ENCODE data around the gene ERCC1. TPM values are rescaled to one million over a fixed set of nuclear protein-coding genes. Genes with fewer than 3 reads are reported as not detected.

The ERCC1 gene
- total RNA-seq, 3 donors from 2014 or later, result 89.9 to 96.7 (median 91.2) TPM

- no peaks in the 10 kb centered on the region for H3K36me3 ChIP-seq
- H3K4me3 ChIP-seq, result no peak overlapping the region
- no peaks in the 10 kb centered on the region for H3K4me1 ChIP-seq
- no peak for DNase-seq (ENCODE audit: low spot score in 2 of 2)
- intact Hi-C loops (cut with DNase I; ENCODE audit: low total_unique reads), result no loop called here
- TF ChIP-seq CTCF (IDR thresholded peaks at IDR 0.05), result no peak
- no peak for TF ChIP-seq POLR2A (IDR thresholded peaks at IDR 0.05)
- TF ChIP-seq POLR2AphosphoS5 (IDR thresholded peaks at IDR 0.05), result no peak
- no peak overlapping the region for H3K27ac ChIP-seq
- no peaks in the 10 kb centered on the region for H3K27me3 ChIP-seq
- H3K9me3 ChIP-seq, result no peaks in the 10 kb centered on the region
Measured at GRCh38 chr19:45391346-45391745, 32.4 kb downstream of the ERCC1 start.

GRCh38 chr19:45385392-45386221 lies 38.1 kb downstream of the ERCC1 start:
- H3K9me3 ChIP-seq, result no peaks in the 10 kb centered on the region
- TF ChIP-seq POLR2AphosphoS5 (IDR thresholded peaks at IDR 0.05) (no peak), POLR2A (IDR thresholded peaks at IDR 0.05) (no peak), CTCF (IDR thresholded peaks at IDR 0.05) (no peak)
- no peaks in the 10 kb centered on the region for H3K4me1 ChIP-seq
- no peak for DNase-seq (ENCODE audit: low spot score in 2 of 2)
- peaks cover 0 to 10% of the 10 kb centered on the region in 2 donors for H3K27me3 ChIP-seq
- H3K27ac ChIP-seq, result no peak overlapping the region
- H3K4me3 ChIP-seq, result no peak overlapping the region
- no peaks in the 10 kb centered on the region for H3K36me3 ChIP-seq
- intact Hi-C loops (cut with DNase I; ENCODE audit: low total_unique reads), result no loop called here

- Histone ChIP-seq H3K27me3 (peaks cover 0 to 10% of the 10 kb centered on the region in 2 donors), H3K27ac (no peak overlapping the region), H3K36me3 (no peaks in the 10 kb centered on the region), H3K4me1 (no peaks in the 10 kb centered on the region), H3K4me3 (no peak overlapping the region), H3K9me3 (no peaks in the 10 kb centered on the region)
- intact Hi-C loops (cut with DNase I; ENCODE audit: low total_unique reads), result no loop called here
- TF ChIP-seq CTCF (IDR thresholded peaks at IDR 0.05), result no peak
- TF ChIP-seq POLR2A (IDR thresholded peaks at IDR 0.05), result no peak
- no peak for TF ChIP-seq POLR2AphosphoS5 (IDR thresholded peaks at IDR 0.05)
- no peak for DNase-seq (ENCODE audit: low spot score in 2 of 2)
Measured at GRCh38 chr19:45382426-45382825, 41.3 kb downstream of the ERCC1 start.

- H3K27me3 ChIP-seq, result peaks cover 0 to 1% of the 10 kb centered on the region in 2 donors
- no peak for TF ChIP-seq CTCF (IDR thresholded peaks at IDR 0.05)
- TF ChIP-seq POLR2AphosphoS5 (IDR thresholded peaks at IDR 0.05), result no peak
- no peak for TF ChIP-seq POLR2A (IDR thresholded peaks at IDR 0.05)
- no peaks in the 10 kb centered on the region for H3K9me3 ChIP-seq
- H3K4me1 ChIP-seq, result no peaks in the 10 kb centered on the region
- intact Hi-C loops (cut with DNase I; ENCODE audit: low total_unique reads), result no loop called here
- H3K36me3 ChIP-seq, result no peaks in the 10 kb centered on the region
- no peak overlapping the region for H3K4me3 ChIP-seq
- no peak overlapping the region for H3K27ac ChIP-seq
- no peak for DNase-seq (ENCODE audit: low spot score in 2 of 2)
Measured at GRCh38 chr19:45380107-45380506, 43.6 kb downstream of the ERCC1 start.

- H3K4me3 ChIP-seq, result no peak overlapping the region
- intact Hi-C loops (cut with DNase I; ENCODE audit: low total_unique reads), result no loop called here
- H3K9me3 ChIP-seq, result no peaks in the 10 kb centered on the region
- peak in 1 of 2 donors; percentile 93 for DNase-seq (ENCODE audit: low spot score in 2 of 2)
- H3K27ac ChIP-seq, result peak overlapping the region in 1 of 2 donors; percentile 75
- H3K27me3 ChIP-seq, result no peaks in the 10 kb centered on the region
- TF ChIP-seq POLR2A (IDR thresholded peaks at IDR 0.05) (no peak), CTCF (IDR thresholded peaks at IDR 0.05) (no peak), POLR2AphosphoS5 (IDR thresholded peaks at IDR 0.05) (peak in 2 of 3 donors; percentile 40 to 69)
- H3K4me1 ChIP-seq, result no peaks in the 10 kb centered on the region
- H3K36me3 ChIP-seq, result no peaks in the 10 kb centered on the region
Measured at GRCh38 chr19:45376045-45376724, 47.5 kb downstream of the ERCC1 start.

Measured in breast epithelium (tissue), 4 donors.